DOHH2 (cell line): ENCODE results near the gene SLC24A1.

Source experiments
- H3F3A ChIP-seq: fragments of 200-600 bp; sonication (generic), shearing (Covaris generic); 2 replicates; pipeline ENCODE4 v1.6.0; 2016; ENCODE audit warnings: antibody characterized with exemption, mild to moderate bottlenecking; ENCODE audit not compliant: control insufficient read depth, insufficient read depth
- H3K27ac ChIP-seq: fragments of 200-600 bp; sonication (generic); 2 replicates; pipeline ENCODE4 v1.5.1; 2014; ENCODE audit warnings: low read depth, mild to moderate bottlenecking, low read length, moderate library complexity
- H3K27me3 ChIP-seq: fragments of 200-600 bp; sonication (generic); 2 replicates; pipeline ENCODE4 v1.6.1; 2014; ENCODE audit warnings: mild to moderate bottlenecking, low read length, mixed read lengths; ENCODE audit not compliant: control insufficient read depth
- H3K36me3 ChIP-seq: fragments of 200-600 bp; sonication (generic); 2 replicates; pipeline ENCODE4 v1.6.1; 2014; ENCODE audit warnings: mild to moderate bottlenecking, low read length, moderate library complexity, mixed read lengths; ENCODE audit not compliant: control insufficient read depth
- H3K4me1 ChIP-seq: fragments of 200-600 bp; sonication (generic); 2 replicates; pipeline ENCODE4 v1.6.1; 2014; ENCODE audit warnings: mild to moderate bottlenecking, low read length, mixed read lengths; ENCODE audit not compliant: control insufficient read depth
- H3K4me2 ChIP-seq: fragments of 200-600 bp; sonication (generic); 2 replicates; pipeline ENCODE4 v1.6.0; 2014; ENCODE audit warnings: mild to moderate bottlenecking, low read length, moderate library complexity
- H3K4me3 ChIP-seq: fragments of 200-600 bp; sonication (generic); 2 replicates; pipeline ENCODE4 v1.5.1; 2014; ENCODE audit warnings: mild to moderate bottlenecking, low read length, mixed read lengths
- H3K79me2 ChIP-seq: fragments of 200-600 bp; sonication (generic); 2 replicates; pipeline ENCODE4 v1.6.1; 2014; ENCODE audit warnings: mild to moderate bottlenecking, low read length, mixed read lengths; ENCODE audit not compliant: control insufficient read depth
- H3K9me2 ChIP-seq: fragments of 200-600 bp; sonication (generic); replicated peaks from 2 replicates; pipeline ENCODE4 v1.6.1; 2014; ENCODE audit warnings: mild to moderate bottlenecking, low read length, mixed read lengths; ENCODE audit not compliant: control insufficient read depth
- H3K9me3 ChIP-seq: fragments of 200-600 bp; sonication (generic); 2 replicates; pipeline ENCODE4 v1.6.1; 2014; ENCODE audit warnings: antibody characterized with exemption, low read length, mixed read lengths; ENCODE audit not compliant: control insufficient read depth, insufficient read depth
- H4K20me1 ChIP-seq: fragments of 200-600 bp; sonication (generic); 2 replicates; pipeline ENCODE4 v1.6.0; 2014; ENCODE audit warnings: low read depth, mild to moderate bottlenecking, antibody characterized with exemption, low read length, moderate library complexity; ENCODE audit not compliant: control insufficient read depth, insufficient read depth
- CTCF ChIP-seq: fragments of 200-600 bp; sonication (generic); IDR thresholded peaks from one replicate; pipeline ENCODE4 v1.5.1; 2014; ENCODE audit warnings: antibody characterized with exemption, mild to moderate bottlenecking, low read depth, low read length; ENCODE audit not compliant: poor library complexity, severe bottlenecking
- EZH2phosphoT487 ChIP-seq: fragments of 200-600 bp; sonication (generic); IDR thresholded peaks from 2 replicates; pipeline ENCODE4 v1.6.1; 2017; ENCODE audit warnings: borderline replicate concordance, mild to moderate bottlenecking, antibody characterized with exemption, low read length, moderate library complexity, mixed read lengths

The SLC24A1 gene

GRCh38 chr15:65653801-65654521 lies 32.2 kb downstream of the SLC24A1 start:
- H3K4me1 ChIP-seq = no peaks in the 10 kb centered on the region
- H4K20me1 ChIP-seq = no peaks in the 10 kb centered on the region
- H3K4me2 ChIP-seq = no peak overlapping the region
- H3F3A ChIP-seq = no peaks in the 10 kb centered on the region
- no peak for TF ChIP-seq CTCF
- no peak for TF ChIP-seq EZH2phosphoT487
- no peak overlapping the region for H3K4me3 ChIP-seq
- no peaks in the 10 kb centered on the region for H3K9me3 ChIP-seq
- no peaks in the 10 kb centered on the region for H3K9me2 ChIP-seq
- no peaks in the 10 kb centered on the region for H3K27me3 ChIP-seq
- H3K79me2 ChIP-seq = no peaks in the 10 kb centered on the region
- no peak overlapping the region for H3K27ac ChIP-seq
- H3K36me3 ChIP-seq = peaks cover 75% of the 10 kb centered on the region

GRCh38 chr15:65655026-65655425 lies 33.3 kb downstream of the SLC24A1 start:
- Histone ChIP-seq H3K4me3 (no peak overlapping the region), H3F3A (no peaks in the 10 kb centered on the region), H3K79me2 (no peaks in the 10 kb centered on the region), H3K9me2 (no peaks in the 10 kb centered on the region), H3K36me3 (peaks cover 84% of the 10 kb centered on the region), H3K4me2 (no peak overlapping the region), H3K27me3 (no peaks in the 10 kb centered on the region), H3K9me3 (no peaks in the 10 kb centered on the region), H3K4me1 (peaks cover 6% of the 10 kb centered on the region), H4K20me1 (no peaks in the 10 kb centered on the region), H3K27ac (no peak overlapping the region)
- no peak for TF ChIP-seq EZH2phosphoT487
- TF ChIP-seq CTCF = no peak

GRCh38 chr15:65655457-65655856 lies 33.7 kb downstream of the SLC24A1 start:
- no peak overlapping the region for H3K27ac ChIP-seq
- H4K20me1 ChIP-seq = no peaks in the 10 kb centered on the region
- no peaks in the 10 kb centered on the region for H3K9me3 ChIP-seq
- peaks cover 8% of the 10 kb centered on the region for H3K4me1 ChIP-seq
- H3K27me3 ChIP-seq = no peaks in the 10 kb centered on the region
- no peak overlapping the region for H3K4me2 ChIP-seq
- no peak overlapping the region for H3K4me3 ChIP-seq
- H3K9me2 ChIP-seq = no peaks in the 10 kb centered on the region
- no peak for TF ChIP-seq EZH2phosphoT487
- TF ChIP-seq CTCF = no peak
- H3K36me3 ChIP-seq = peaks cover 87% of the 10 kb centered on the region
- H3F3A ChIP-seq = no peaks in the 10 kb centered on the region
- H3K79me2 ChIP-seq = no peaks in the 10 kb centered on the region
